KG1 (cell line): Measurements from ENCODE around the gene CPPED1.
"Not testable (repeated sequence)": the region's sequence is repeated elsewhere in the genome, so short reads cannot be mapped to it uniquely, and the experiment has no call there.

Experiments
- DNase-seq: peaks from one replicate; lab custom pipeline; 2025; lab: John Stamatoyannopoulos, UW

Gene CPPED1

DNA sequence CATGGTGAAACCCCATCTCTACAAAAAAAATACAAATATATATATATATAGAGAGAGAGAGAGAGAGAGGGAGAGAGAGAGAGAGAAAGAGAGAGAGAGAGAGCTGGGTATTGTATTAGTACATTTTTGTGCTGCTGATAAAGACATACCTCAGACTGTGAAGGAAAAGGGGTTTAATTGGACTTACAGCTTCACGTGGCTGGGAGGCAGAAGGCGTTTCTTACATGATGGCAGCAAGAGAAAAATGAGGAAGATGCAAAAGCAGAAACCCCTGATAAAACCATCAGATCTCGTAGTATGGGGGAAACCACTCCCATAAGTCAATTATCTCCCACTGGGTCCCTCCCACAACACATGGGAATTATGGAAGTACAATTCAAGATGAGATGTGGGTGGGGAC lies 37.5 kb downstream of the CPPED1 start:
- not testable (repeated sequence) for DNase-seq

- no peak for DNase-seq
Measured at GRCh38 chr16:12764813-12765488, 38.7 kb downstream of the CPPED1 start.

GRCh38 chr16:12763517-12763916 lies 40.2 kb downstream of the CPPED1 start:
- no peak for DNase-seq

DNA sequence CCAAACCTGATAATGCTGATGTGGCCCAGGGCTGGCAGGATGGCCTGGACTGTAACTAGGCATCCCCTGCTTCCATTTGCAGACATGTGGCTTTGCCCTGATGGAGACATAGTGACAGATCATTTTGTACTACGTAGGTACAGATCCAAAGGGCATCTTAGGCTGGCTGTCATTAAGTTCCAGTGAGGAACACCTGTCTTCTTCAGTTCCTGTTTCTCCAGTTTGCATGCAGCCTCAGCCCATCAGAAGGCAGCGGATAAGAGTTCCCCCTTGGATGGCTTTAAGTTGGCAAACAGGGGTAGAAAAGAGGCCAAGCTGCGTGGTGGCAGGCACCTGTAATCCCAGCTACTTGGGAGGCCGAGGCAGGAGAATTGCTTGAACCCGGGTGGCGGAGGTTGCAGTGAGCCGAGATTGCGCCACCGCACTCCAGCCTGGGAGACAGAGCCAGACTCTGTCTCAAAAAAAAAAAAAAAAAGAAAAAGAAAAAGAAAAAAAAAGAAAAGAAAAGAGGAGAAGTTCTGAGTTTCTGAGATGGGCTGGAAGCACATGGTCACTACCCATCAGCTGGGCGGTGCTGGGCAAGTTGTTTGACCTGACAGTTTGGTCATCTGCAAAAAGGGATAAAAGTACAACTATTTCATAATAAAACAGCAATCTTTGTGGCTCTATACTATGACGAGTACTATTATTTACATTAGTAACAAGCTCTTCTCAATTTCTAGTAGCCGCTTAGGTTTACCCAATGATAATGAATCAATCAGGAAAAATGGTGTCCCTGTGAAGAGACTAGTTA lies 42.7 kb downstream of the CPPED1 start:
- DNase-seq = no peak

GRCh38 chr16:12758670-12759558 lies 44.8 kb downstream of the CPPED1 start:
- no peak for DNase-seq

DNA sequence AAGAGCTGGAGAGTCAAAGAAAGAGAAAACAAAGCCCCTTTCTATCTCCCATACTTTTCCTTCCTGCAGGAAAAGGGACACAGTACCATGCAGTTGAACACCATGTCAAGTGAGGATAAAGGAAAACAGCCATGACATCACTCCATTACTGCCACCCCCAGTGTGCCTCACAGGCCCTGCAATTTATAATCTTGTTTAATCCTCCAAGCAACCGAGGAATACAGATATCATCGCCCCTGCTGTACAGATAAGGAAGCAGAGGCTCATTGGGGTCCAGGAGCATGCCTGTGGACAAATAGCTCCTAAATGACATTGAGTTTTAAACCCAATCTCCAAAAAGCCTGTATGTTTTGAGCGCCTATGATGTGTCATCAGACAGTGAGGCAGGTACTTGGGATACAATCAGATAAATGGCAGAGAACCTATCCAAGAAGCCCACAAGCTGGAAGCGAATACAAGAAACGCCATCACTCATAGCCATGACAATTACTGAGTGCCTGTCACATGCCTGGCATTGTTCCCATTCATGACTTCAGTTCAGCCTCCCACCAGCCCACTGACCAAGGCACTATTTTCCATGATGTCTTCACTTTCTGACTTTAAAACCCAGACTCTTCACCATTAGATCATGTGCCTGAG lies 45.5 kb downstream of the CPPED1 start:
- DNase-seq = no peak

DNA sequence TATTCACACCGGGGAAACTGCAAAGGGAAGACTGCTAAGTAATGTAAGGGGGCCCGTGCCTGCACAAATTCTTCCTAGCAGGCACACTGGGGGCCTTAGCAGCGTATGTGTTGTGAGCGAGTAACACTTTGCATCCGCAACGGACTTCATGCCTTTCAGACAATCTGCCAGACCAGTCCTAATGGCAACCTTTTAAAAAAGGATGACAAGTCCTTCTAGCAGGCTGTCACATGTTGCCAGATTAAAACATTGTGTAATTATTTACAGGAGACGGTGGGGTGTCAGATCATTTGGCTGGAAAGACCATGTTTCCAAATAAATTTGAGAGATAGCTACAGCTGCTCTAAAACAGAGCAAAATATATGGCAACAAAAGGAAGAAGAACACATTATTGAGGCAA lies 46.1 kb downstream of the CPPED1 start:
- no peak for DNase-seq

- no peak for DNase-seq
Measured at GRCh38 chr16:12754824-12755543, 48.7 kb downstream of the CPPED1 start.

GRCh38 chr16:12753203-12754023 lies 50.3 kb downstream of the CPPED1 start:
- no peak for DNase-seq

DNA sequence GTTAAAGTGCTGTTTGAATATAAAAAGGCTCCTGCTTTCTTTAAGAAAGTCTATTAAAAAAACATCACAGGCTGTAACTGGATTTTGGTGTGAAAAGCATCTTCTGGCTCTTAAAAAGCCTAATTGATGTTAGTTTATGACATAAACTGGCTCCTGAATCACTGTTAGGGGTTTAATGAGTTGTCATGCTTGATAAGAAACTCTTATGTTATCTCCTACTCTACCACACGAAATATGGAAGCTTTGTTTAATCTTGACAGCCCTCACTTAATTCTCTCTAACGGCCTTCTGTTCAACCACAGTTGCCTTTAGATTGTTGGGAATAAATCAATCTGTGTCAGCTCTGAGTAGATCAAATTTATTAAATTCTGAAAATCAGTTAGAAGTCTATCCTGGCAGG lies 51.5 kb downstream of the CPPED1 start:
- no peak for DNase-seq

DNA sequence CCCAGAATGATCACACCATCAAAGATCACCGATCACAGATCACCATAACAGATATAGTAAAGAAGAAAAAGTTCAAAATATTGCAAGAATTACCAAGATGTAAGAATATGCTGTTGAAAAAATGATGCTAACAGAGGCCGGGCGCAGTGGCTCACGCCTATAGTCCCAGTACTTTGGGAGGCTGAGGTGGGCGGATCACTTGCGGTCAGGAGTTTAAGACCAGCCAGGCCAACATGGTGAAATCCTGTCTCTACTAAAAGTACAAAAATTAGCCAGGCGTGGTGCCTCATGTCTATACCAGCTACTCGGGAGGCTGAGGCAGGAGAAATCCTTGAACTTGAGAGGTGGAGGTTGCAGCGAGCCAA lies 53.2 kb downstream of the CPPED1 start:
- DNase-seq = no peak

DNA sequence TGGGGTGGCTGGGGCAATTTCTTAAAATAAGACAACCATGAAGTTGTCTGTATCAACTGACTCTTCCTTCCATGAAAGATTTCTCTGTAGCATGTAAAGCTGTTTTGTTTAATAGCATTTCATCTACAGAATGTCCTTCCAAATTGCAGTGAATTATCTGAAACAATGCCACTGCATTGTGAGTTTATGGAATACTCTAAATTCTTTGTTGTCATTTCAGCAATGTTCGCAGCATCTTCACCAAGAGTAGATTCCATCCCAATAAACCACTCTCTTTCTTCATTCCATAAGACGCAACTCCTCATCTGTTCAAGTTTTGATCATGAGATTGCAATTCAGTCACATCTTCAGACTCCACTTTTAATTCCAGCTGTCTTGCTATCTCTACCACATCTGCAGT lies 54.6 kb downstream of the CPPED1 start:
- DNase-seq = no peak

DNA sequence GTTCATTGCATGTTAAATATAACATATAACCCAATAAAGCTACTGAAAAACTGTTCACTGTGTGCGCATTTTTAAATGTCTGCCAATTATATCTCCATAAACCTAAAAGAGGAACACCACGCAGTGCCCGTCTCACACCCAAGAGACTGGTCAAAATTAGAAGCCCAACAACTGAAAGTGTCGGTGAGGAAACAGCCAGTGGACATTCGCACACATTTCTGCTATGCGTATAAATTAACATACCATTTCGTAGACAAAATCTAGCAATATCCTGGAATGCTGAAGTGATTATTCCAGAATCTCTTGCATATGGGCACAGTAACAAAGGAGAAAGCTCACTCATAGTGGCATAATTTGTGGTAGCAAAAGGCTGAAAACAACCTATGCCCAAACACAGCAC lies 55.9 kb downstream of the CPPED1 start:
- no peak for DNase-seq

- DNase-seq = no peak
Measured at GRCh38 chr16:12747261-12747660, 56.4 kb downstream of the CPPED1 start.

DNA sequence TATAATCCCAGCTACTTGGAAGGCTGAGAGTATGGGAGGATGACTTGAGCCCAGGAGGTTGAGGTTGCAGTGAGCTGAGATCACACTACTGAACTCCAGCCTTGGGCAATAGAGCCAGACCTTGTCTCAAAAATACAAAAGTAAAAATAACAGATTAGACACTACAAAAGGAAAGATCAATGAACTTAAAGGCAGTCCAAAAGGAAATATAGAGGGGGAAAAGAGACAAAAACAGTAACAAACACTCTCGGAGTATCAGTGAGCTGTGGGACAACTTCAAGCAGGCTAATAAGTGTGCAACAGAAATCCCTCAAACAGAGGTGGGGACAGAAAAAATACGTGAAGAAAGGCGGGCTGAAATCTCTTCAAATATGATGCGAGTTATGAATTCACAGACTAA lies 58.8 kb downstream of the CPPED1 start:
- no peak for DNase-seq

DNA sequence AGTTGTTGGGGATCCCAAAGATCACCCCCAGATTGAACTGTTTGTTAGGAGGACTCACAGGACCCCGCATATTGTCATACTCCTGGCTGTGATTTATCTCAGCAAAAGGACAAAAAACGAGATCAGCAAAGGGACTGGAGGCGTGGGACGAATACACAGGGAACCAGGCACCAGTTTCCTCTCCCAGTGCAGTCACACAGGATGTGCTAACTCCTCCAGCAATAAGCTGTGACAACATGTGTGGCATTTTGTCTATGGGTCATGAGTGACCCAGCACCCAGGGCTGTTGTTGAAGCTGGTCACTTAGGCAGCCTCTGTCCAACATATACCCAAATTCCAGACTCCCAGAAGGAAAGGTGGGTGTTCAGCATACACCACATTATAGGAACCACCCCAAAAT lies 60.9 kb downstream of the CPPED1 start:
- DNase-seq = no peak

DNA sequence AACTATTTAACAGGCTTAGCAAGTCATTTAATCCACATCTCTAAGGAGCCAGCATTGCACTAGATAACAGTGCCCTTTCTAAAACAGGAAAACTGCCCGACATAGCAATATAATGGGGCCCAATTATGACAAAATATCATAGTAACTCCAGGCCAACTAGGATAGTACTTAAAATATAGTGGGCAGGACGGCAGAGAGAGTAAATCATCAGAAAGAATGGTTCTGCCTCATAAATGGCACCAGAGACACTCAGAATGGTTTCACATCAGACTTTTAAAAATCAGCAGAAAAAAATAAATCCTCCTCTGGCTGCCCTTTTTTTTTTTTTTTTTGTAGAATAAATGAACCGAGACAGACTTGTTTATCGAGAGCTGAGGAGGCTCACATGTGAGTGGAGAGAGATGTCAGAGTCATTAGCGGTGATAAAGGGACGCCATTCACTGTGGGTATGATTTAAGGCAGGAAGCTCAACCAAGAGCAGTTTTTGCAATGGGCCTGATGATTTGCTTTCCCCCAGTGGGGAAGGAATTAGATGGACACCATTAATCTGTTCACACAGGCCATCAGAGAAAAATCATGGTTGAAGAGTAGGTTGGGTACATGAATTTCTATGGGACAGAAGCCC lies 62.6 kb downstream of the CPPED1 start:
- DNase-seq = no peak

DNA sequence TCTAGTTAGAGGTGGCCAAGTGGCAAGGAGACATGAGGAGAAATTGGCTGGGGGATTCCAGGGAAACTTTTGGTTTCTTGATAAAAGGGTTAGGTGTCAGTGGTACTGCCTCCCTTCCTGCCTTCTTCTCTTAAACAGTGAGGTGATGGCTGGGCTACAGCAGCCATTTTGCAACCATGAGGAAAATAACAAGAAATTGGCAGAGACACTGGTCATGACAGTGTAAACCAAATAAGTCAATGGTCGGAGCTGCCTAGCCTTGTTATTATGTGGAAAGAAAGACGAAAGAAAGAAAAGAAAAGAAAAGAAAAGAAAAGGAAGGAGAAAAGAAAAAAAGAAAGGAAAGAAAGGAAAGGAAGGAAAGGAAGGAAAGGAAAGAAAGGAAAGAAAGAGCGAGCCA lies 63.9 kb downstream of the CPPED1 start:
- no peak for DNase-seq

DNA sequence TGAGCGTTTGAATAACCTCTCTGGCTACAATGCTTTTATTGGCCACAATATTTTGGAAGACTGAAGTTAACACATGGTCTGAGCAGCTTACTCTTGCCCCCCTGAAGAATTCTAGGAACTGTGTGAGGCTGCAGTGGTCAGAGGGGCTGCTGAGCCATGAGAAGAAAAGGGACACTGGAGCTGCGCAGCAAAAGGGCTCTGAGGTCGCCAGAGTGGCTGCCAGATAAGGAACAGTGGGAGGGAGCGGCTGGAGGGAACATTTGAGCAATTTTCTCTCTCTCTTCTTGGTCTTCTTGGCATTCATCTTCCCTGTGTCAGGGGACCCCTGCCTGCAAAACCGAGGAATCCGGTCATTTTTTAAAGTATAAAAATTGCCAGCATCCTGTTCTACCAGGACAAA lies 66.1 kb downstream of the CPPED1 start:
- DNase-seq = no peak

DNA sequence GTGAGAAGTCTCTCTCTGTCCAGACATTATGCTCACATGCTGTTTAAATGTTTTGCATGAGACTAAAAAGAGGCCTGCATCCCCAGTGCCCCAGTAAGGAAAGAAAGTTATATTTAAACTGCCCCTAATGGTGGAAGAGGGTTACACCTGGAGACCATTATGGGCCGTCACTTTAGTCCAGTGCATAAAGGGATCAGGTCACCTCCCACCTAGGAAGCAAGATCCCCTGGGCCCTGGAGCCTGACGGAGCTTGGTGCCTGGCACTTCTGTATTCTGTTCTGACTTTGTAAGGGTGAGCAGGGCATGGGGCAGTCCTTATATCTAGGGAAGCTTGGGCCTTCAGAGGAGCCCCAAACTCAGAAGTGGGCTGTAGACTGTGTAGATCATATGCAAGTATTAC lies 67.9 kb downstream of the CPPED1 start:
- DNase-seq = no peak
